ENCODE measurements around the gene PSMA2.

GRCh38 chr7:42915356-42915755 is 16.6 kb downstream of the PSMA2 start:
- TF ChIP-seq CTCF (IDR thresholded peaks at IDR 0.05; ENCODE audit: insufficient read depth, low read length), result no peak
- TF ChIP-seq REST (IDR thresholded peaks at IDR 0.05; ENCODE audit: insufficient replicate concordance, low read depth), result no peak
- no peak for TF ChIP-seq POLR2AphosphoS5 (IDR thresholded peaks at IDR 0.05; ENCODE audit: low read depth)
- TF ChIP-seq GABPA (IDR thresholded peaks at IDR 0.05; ENCODE audit: low read depth), result no peak

Measured in HL-60 (cell line).